BLaER1 (cell line): Measurements from ENCODE around the gene FAM13B.
"Not testable (repeated sequence)": the region's sequence is repeated elsewhere in the genome, so short reads cannot be mapped to it uniquely, and the experiment has no call there.

Experiments
- H3K27ac ChIP-seq: shearing (Covaris generic); formaldehyde crosslinking; 2 replicates; pipeline ENCODE4 v1.8.1; 2022
- H3K27me3 ChIP-seq: shearing (Covaris generic); formaldehyde crosslinking; 2 replicates; pipeline ENCODE4 v1.8.1; 2022
- H3K36me3 ChIP-seq: shearing (Covaris generic); formaldehyde crosslinking; 2 replicates; pipeline ENCODE4 v1.8.1; 2022
- H3K4me1 ChIP-seq: shearing (Covaris generic); formaldehyde crosslinking; 2 replicates; pipeline ENCODE4 v1.8.1; 2022
- H3K4me2 ChIP-seq: shearing (Covaris generic); formaldehyde crosslinking; 2 replicates; pipeline ENCODE4 v1.8.1; 2022
- H3K4me3 ChIP-seq: shearing (Covaris generic); formaldehyde crosslinking; 2 replicates; pipeline ENCODE4 v1.8.1; 2022
- H3K9ac ChIP-seq: shearing (Covaris generic); formaldehyde crosslinking; 2 replicates; pipeline ENCODE4 v1.8.1; 2022
- H3K9me3 ChIP-seq: shearing (Covaris generic); formaldehyde crosslinking; 2 replicates; pipeline ENCODE4 v1.8.1; 2022
- H4K20me1 ChIP-seq: shearing (Covaris generic); formaldehyde crosslinking; 2 replicates; pipeline ENCODE4 v1.8.1; 2022
- Cebpa-rat ChIP-seq: shearing (Covaris generic); IDR thresholded peaks from 2 replicates; pipeline ENCODE4 v1.8.1; 2022

The FAM13B gene

DNA sequence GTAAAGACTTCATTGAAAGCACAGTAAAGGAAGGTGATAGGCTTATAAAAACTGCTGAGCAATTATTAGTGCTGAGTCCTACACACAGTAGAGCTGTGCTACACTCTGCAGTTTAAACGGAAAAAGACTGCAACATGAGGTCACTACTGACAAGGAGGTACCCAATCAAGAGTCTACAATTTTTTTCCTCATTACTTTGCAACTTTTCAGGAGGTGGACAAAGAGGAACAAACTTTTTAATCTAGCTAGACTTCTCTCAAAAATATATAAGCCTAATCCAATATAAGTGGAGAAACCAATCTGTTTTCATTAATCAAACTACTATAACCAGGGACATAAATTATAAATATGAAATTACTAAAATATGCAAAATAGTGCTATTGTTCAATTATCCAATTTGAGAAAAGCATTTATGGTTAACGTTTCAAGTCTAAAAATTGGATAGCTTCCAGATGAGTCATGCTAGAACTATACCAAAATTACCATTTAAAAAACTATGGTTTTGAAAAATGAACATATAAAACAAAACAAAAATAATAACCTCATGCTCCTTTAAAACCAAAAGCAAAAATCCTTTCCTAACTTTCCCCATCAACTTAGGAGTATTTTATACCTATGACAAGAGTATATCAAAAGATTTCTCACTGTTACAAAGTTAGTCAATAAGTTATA lies 37.7 kb downstream of the FAM13B start:
- no peak overlapping the region for H3K4me3 ChIP-seq
- no peak overlapping the region for H3K27ac ChIP-seq
- H3K4me2 ChIP-seq, result no peak overlapping the region
- TF ChIP-seq Cebpa-rat, result no peak
- H4K20me1 ChIP-seq, result peaks cover 63% of the 10 kb centered on the region
- H3K9me3 ChIP-seq, result peaks cover 21% of the 10 kb centered on the region
- no peaks in the 10 kb centered on the region for H3K27me3 ChIP-seq
- no peak overlapping the region for H3K9ac ChIP-seq
- H3K4me1 ChIP-seq, result no peaks in the 10 kb centered on the region
- H3K36me3 ChIP-seq, result peaks cover 72% of the 10 kb centered on the region

DNA sequence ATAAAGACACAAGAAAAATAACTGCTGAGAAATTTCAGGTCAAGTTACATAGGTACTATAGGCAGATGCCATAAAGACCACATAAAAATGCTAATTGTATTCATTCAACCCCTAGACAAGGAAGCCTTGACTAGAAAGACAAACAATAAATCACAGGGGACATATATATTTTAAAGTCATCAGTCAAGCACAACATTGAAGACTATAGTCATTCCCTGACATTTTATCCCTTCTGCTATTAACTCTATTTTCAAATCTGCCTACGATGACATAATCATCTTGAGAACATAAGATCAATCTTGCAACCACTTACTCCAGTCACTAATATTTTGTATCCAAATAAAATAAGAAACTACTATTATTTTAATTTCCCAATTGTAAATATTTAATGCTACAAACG lies 38.3 kb downstream of the FAM13B start:
- TF ChIP-seq Cebpa-rat, result no peak
- peaks cover 68% of the 10 kb centered on the region for H3K36me3 ChIP-seq
- H4K20me1 ChIP-seq, result peaks cover 65% of the 10 kb centered on the region
- H3K4me3 ChIP-seq, result no peak overlapping the region
- H3K9me3 ChIP-seq, result peaks cover 19% of the 10 kb centered on the region
- no peaks in the 10 kb centered on the region for H3K4me1 ChIP-seq
- H3K4me2 ChIP-seq, result no peak overlapping the region
- no peak overlapping the region for H3K27ac ChIP-seq
- H3K9ac ChIP-seq, result no peak overlapping the region
- H3K27me3 ChIP-seq, result no peaks in the 10 kb centered on the region

DNA sequence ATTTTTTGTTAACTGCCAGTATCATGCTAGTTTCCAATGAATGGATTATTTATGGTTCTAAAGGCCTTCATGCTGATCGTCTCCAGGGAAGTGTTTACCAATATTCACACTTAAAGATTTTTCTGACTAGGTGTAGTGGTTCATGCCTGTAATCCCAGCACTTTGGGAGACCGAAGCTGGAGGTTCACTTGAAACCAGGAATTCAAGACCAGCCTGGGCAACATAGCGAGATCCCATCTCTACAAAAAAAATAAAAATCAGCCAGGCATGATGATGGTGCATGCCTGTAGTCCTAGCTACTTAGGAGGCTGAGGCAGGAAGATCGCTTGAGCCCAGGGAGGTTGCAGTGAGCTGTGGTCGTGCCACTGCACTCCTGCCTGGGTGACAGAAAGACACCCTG lies 43.5 kb downstream of the FAM13B start:
- Histone ChIP-seq H3K4me1 (no peaks in the 10 kb centered on the region), H3K36me3 (peaks cover 70% of the 10 kb centered on the region), H3K27ac (no peak overlapping the region), H3K4me2 (no peak overlapping the region), H3K4me3 (no peak overlapping the region), H3K27me3 (no peaks in the 10 kb centered on the region), H4K20me1 (peaks cover 53% of the 10 kb centered on the region; the same call in 1 of the 2 replicates), H3K9ac (no peak overlapping the region), H3K9me3 (no peaks in the 10 kb centered on the region)
- TF ChIP-seq Cebpa-rat, result no peak

DNA sequence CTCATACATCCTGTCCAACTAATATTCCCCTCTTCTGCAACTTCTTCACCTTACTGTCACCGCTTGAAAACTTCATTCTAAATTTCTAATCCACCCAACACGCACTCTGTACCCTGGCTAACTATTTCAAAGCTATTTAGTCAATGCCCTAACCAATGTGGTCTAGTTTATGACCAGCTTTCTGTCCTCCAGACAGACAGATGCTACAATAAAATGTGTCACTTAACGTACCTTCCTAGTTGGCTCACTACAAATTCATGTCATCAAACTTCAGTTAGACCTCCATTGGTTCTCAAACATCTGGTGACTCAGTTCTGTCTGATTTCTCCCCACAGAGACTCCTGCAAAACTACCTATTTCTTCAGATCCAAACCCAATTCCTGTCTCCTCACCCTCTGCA lies 57.7 kb downstream of the FAM13B start:
- Histone ChIP-seq H3K36me3 (peaks cover 57% of the 10 kb centered on the region), H3K4me2 (no peak overlapping the region), H3K9me3 (peaks cover 18% of the 10 kb centered on the region), H3K27ac (no peak overlapping the region), H3K4me3 (no peak overlapping the region), H4K20me1 (no peaks in the 10 kb centered on the region), H3K9ac (no peak overlapping the region), H3K27me3 (no peaks in the 10 kb centered on the region), H3K4me1 (no peaks in the 10 kb centered on the region)
- TF ChIP-seq Cebpa-rat, result no peak

DNA sequence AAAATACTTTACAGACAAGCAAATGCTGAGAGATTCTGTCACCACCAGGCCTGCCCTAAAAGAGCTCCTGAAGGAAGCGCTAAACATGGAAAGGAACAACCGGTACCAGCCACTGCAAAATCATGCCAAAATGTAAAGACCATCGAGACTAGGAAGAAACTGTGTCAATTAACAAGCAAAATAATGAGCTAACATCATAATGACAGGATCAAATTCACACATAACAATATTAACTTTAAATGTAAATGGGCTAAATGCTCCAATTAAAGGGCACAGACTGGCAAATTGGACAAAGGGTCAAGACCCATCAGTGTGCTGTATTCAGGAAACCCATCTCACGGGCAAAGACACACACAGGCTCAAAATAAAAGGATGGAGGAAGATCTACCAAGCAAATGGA lies 62.5 kb downstream of the FAM13B start:
- not testable (repeated sequence) for H3K4me2 ChIP-seq, H3K27me3 ChIP-seq, H3K9ac ChIP-seq, H4K20me1 ChIP-seq, H3K4me1 ChIP-seq, H3K4me3 ChIP-seq, H3K27ac ChIP-seq
- peaks cover 13% of the 10 kb centered on the region for H3K9me3 ChIP-seq
- H3K36me3 ChIP-seq, result peaks cover 36% of the 10 kb centered on the region

DNA sequence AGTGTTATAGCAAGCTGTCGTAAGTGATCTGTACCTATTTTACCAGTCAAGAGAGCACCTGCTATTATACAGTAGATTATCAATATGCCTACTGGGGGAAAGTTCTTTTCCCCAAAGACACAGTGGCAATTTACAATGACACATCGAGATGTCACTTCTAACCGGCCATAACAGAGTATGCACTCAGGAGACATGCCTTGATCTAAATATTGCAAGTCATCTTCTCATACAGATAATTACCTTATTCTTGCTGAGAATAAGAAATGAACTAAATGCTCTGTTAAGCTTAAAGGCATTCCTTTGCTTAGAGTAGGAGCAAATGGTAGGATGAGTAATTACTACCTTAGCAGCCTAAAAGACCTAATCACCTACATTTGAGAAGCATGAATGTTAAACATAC lies 72.1 kb downstream of the FAM13B start:
- H3K4me3 ChIP-seq, result no peak overlapping the region
- peaks cover 90% of the 10 kb centered on the region for H3K36me3 ChIP-seq
- H3K4me1 ChIP-seq, result no peaks in the 10 kb centered on the region
- no peaks in the 10 kb centered on the region for H3K27me3 ChIP-seq
- no peak overlapping the region for H3K4me2 ChIP-seq
- no peak for TF ChIP-seq Cebpa-rat
- H3K9ac ChIP-seq, result no peak overlapping the region
- no peaks in the 10 kb centered on the region for H3K9me3 ChIP-seq
- H4K20me1 ChIP-seq, result no peaks in the 10 kb centered on the region
- no peak overlapping the region for H3K27ac ChIP-seq

DNA sequence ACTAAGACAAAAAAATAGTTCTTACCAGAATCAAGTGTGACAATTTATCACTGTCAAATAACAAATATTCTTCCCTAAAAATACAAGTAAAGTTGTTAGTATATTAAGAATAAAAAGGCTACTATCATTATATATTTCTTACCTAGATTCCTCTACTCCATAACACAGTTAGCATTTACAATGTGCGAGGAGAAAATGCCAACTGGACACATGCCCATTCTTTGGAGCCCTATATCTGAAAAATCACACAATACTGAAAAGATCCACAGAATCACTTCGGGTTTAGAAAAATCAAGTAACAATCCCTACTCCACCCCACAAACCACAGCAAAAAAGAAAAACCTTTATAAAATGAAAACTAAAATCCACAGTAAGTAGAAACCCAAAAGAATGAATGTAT lies 72.7 kb downstream of the FAM13B start:
- Histone ChIP-seq H3K27ac (no peak overlapping the region), H4K20me1 (no peaks in the 10 kb centered on the region), H3K36me3 (peaks cover 90% of the 10 kb centered on the region), H3K4me1 (no peaks in the 10 kb centered on the region), H3K27me3 (no peaks in the 10 kb centered on the region), H3K9me3 (no peaks in the 10 kb centered on the region), H3K4me2 (no peak overlapping the region), H3K9ac (no peak overlapping the region), H3K4me3 (no peak overlapping the region)
- no peak for TF ChIP-seq Cebpa-rat

DNA sequence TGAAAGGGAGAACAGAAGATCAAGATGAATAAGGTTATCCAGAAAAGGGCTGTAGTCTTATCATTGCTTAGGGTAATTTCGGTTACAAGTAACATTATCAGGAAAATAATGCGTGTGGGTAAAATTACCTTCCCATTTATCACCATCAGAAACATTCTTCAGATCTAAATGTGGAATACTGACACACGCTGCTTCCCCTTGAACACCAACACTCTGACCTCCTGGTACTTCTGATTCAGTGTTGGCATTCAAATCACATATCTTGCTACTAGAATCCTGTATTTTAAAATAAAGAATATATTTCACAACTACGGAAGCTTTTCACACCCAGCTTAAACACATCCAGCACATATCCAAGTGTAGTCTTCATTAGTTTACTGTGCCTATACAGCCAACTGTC lies 73.4 kb downstream of the FAM13B start:
- TF ChIP-seq Cebpa-rat, result no peak
- H3K4me2 ChIP-seq, result no peak overlapping the region
- peaks cover 88% of the 10 kb centered on the region for H3K36me3 ChIP-seq
- no peaks in the 10 kb centered on the region for H3K9me3 ChIP-seq
- no peak overlapping the region for H3K9ac ChIP-seq
- H4K20me1 ChIP-seq, result no peaks in the 10 kb centered on the region
- H3K4me3 ChIP-seq, result no peak overlapping the region
- H3K4me1 ChIP-seq, result no peaks in the 10 kb centered on the region
- no peaks in the 10 kb centered on the region for H3K27me3 ChIP-seq
- H3K27ac ChIP-seq, result no peak overlapping the region

DNA sequence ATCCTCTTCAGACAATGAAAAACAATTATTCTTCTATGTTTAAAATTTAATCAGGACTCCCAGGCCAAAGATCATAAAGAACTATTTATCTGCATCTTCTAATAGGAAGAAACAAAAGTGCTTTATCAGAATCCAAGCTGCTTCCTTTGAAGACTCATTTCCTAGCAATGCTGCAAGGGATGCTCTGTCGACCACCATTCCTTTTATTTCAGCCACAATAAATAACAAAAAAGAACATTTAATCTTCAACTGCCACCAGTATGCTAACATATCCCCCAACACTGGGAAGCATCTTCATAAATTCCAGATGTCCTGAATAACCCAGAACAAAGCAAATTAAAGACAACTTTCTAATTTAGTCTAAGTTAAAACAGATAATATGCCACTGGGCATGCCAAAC lies 74.9 kb downstream of the FAM13B start:
- H3K9ac ChIP-seq, result no peak overlapping the region
- no peak for TF ChIP-seq Cebpa-rat

DNA sequence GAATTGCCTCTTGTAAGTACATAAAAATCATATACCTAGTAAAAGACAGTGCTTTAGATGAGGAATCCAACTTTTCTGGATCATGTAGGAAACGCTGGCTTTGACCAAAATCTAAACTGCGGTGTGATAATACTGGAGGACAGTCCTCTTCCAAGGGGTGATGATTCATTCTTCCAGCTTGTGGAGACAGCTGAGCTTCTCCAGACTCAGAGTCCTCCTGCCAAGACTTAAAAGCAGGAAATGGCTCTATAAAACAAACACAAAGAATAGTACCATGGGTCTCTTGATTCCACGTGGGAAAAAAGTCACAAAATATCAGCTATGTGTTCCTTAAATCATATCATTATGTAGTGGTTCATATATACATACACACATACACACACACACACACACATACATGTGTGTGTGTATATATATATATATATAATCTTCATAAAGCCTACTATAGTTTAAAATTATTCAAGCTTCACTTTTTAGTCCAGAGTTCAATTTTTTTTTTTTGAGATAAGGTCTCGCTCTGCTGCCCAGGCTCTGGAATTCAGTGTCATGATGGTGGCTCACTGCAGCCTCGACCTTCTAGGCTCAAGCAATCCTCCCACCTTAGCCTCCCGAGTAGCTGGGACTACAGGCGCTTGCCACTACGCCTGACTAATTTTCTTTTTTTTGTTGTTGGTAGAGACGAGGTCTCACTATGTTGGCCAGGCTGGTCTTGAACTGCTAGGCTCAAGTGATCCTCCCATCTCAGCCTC lies 78.6 kb downstream of the FAM13B start:
- no peak for TF ChIP-seq Cebpa-rat
- no peak overlapping the region for H3K4me3 ChIP-seq
- peaks cover 94% of the 10 kb centered on the region for H3K36me3 ChIP-seq
- H3K9me3 ChIP-seq, result no peaks in the 10 kb centered on the region
- H3K27ac ChIP-seq, result no peak overlapping the region
- no peaks in the 10 kb centered on the region for H3K4me1 ChIP-seq
- no peak overlapping the region for H3K9ac ChIP-seq
- no peaks in the 10 kb centered on the region for H4K20me1 ChIP-seq
- no peaks in the 10 kb centered on the region for H3K27me3 ChIP-seq
- H3K4me2 ChIP-seq, result no peak overlapping the region

More for the DNA sequence above, 74.9 kb downstream of the FAM13B start:
- Histone ChIP-seq H3K9me3 (no peaks in the 10 kb centered on the region), H3K4me2 (no peak overlapping the region), H4K20me1 (no peaks in the 10 kb centered on the region), H3K27me3 (no peaks in the 10 kb centered on the region), H3K4me1 (no peaks in the 10 kb centered on the region), H3K36me3 (peaks cover 88% of the 10 kb centered on the region), H3K4me3 (no peak overlapping the region), H3K27ac (no peak overlapping the region)
